GM23248 (cell line): Measurements from ENCODE around the gene DIPK1B.

Source experiments
- EZH2 ChIP-seq: fragments of 200-600 bp; sonication (generic); IDR thresholded peaks from 2 replicates; pipeline ENCODE4 v1.6.1; 2018; ENCODE audit warnings: antibody characterized with exemption, mild to moderate bottlenecking; ENCODE audit not compliant: insufficient read depth, poor library complexity, severe bottlenecking
- EZH2phosphoT487 ChIP-seq: fragments of 200-600 bp; sonication (generic); IDR thresholded peaks from 2 replicates; pipeline ENCODE4 v1.6.1; 2018; ENCODE audit warnings: antibody characterized with exemption, moderate library complexity, mild to moderate bottlenecking, low read depth; ENCODE audit not compliant: insufficient read depth

GRCh38 chr9:136667940-136668760 lies 44.2 kb upstream of the DIPK1B start:
- TF ChIP-seq EZH2 (no peak), EZH2phosphoT487 (no peak)
